Peyer's patch (tissue), 4 donors: Measurements from ENCODE around the gene ATL3.

Experiments
- CTCF ChIP-seq, 6 experiments: fragments of 450-650 bp in 4 of 6; fragments of 200-600 bp in 2 of 6; sonication (generic) in 1 of 6; IDR thresholded peaks; one replicate each; pipeline ENCODE4 v1.5.1; 2017 to 2019; ENCODE audit warnings: antibody characterized with exemption in 6 of 6, mild to moderate bottlenecking in 3 of 6, moderate library complexity in 1 of 6
- POLR2A ChIP-seq, 2 donors: fragments of 450-650 bp; IDR thresholded peaks; one replicate each; pipeline ENCODE4 v1.5.1; 2017; ENCODE audit warnings: antibody characterized with exemption in 2 of 2, mild to moderate bottlenecking in 2 of 2, moderate library complexity in 2 of 2

- no peak for TF ChIP-seq CTCF (IDR thresholded peaks at IDR 0.05)
- TF ChIP-seq POLR2A (IDR thresholded peaks at IDR 0.05) = no peak
These were observed 37.6 kb upstream of the ATL3 start for GRCh38 chr11:63708764-63709163.
